Cortex of kidney (tissue), 1 donor: ENCODE data around the gene SRA1.
A peak's percentile ranks its signal among the peaks of the same experiment; 100 is the strongest.

Experiments
- DNase-seq: peaks from one replicate; lab custom pipeline; 2025; lab: John Stamatoyannopoulos, UW

SRA1 gene

GRCh38 chr5:140570488-140570887 lies 13.2 kb upstream of the SRA1 start:
- no peak for DNase-seq

DNA sequence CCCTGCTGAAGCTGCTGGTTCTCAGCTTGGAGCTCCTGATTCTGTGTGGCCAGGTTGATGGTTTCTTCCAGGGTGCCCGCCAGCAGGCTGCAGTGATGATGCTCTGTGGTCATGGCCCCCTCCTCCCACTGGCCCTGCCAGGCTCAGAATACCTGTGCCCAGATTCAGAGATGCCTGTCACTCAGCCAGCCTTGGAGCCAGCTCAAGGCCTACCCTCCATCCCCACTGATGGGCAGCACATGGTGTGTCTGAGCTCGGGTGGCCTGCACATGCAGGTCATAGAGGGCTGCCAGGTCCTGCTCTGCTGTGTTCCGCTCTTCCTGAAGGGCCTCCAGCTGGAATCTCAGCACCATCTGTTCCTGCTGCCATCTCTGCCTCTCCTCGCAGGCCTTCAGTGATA lies 12.8 kb upstream of the SRA1 start:
- no peak for DNase-seq

DNA sequence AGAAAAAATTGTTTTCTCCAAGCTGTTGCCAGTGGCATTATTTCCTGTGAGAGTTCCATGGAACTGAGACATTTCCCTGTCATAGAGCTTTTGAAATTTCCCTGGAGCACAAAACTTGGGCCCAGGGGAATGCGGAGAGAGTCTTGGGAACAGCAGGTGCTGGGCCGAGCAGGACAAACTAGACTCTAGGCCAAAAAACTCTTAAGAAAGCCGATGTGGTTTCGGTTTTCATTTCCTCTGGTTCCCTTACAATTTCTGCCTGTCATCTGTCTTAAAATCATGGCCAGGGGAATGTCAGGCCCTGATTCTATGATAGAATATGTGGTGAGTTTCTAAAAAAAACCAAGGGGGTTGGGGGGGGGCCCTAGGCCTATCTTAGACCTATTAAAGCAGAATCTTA lies 11.9 kb upstream of the SRA1 start:
- DNase-seq = no peak

GRCh38 chr5:140568443-140569063 lies 11.3 kb upstream of the SRA1 start:
- DNase-seq = no peak

DNA sequence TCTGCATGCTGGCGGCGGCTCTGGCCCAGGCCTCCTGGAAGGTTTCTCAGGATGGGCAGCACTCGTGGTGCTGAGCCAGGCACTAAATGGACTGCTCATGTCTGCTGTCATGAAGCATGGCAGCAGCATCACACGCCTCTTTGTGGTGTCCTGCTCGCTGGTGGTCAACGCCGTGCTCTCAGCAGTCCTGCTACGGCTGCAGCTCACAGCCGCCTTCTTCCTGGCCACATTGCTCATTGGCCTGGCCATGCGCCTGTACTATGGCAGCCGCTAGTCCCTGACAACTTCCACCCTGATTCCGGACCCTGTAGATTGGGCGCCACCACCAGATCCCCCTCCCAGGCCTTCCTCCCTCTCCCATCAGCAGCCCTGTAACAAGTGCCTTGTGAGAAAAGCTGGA lies 10.6 kb upstream of the SRA1 start:
- DNase-seq = no peak

- DNase-seq = no peak
These were observed 10.0 kb upstream of the SRA1 start for GRCh38 chr5:140567136-140567818.

DNA sequence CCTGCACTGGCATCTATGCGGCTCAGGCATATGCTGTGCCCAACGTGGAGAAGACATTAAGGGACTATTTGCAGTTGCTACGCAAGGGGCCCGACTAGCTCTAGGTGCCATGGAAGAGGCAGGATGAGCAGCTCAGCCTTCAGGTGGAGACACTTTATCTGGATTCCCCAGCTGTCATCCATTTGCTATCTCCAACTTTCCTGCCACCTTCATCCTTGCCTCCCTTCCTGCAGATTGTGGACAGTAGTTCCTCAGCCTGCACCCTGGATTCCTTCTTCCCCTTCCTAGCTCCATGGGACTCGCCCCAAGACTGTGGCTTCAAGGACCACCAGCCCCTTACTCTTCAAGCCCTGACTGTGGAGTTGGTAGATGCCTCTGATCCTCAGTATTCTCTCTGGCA lies 9.4 kb upstream of the SRA1 start:
- DNase-seq = no peak

- no peak for DNase-seq
These were observed 8.5 kb upstream of the SRA1 start for GRCh38 chr5:140565780-140566095.

GRCh38 chr5:140565024-140565779 lies 7.9 kb upstream of the SRA1 start:
- no peak for DNase-seq

GRCh38 chr5:140564196-140565023 lies 7.1 kb upstream of the SRA1 start, which contains the start of the genes APBB3 and SLC35A4:
Gene APBB3, minus strand, starts transcription at chr5:140564598. Its CDS starts 353 bp downstream, at chr5:140564245.
Gene SLC35A4, plus strand, starts transcription at chr5:140564828. Its CDS starts 2,342 bp downstream, at chr5:140567170.
- DNase-seq = peak; percentile 95

DNA sequence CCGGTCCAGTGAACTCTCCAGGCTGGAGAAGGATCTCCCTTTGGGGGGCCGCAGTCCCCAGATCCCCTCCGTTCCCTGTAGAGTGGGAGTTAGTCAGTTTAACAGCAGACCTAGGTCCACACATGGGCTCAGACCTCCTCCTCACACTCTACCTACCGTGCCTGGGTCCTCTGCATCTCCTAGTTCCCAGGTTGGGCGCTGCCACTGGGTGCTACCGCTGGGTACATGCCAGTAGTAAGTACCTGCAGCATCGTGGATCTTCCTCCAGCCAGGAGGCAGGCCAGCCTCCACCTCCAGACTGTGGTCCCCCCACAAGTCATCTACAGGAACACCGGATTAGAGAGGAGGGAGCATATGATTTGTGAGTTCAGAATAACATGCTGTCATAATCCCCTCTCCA lies 6.3 kb upstream of the SRA1 start:
- no peak for DNase-seq

- DNase-seq = no peak
These were observed 4.7 kb upstream of the SRA1 start for GRCh38 chr5:140561753-140562523.

DNA sequence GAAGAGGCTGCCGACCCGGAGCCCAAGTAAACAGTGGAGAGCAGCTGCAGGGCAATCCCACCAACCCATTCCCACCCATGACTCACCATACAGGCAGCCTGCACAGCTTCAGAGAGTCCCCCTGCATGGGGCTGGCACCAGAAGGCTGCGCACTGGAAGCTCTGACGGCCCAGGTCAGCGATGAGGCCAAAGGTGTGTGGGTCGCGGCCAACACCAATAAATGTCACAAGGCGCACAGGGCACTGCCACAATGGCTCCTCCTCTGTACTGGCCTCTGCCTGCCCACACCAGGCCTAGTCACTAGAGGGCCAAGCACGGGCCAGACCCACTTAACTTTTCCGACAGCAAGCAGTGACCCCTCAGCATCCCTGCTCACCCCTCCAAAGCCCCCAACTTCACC lies 3.0 kb upstream of the SRA1 start:
- no peak for DNase-seq

DNA sequence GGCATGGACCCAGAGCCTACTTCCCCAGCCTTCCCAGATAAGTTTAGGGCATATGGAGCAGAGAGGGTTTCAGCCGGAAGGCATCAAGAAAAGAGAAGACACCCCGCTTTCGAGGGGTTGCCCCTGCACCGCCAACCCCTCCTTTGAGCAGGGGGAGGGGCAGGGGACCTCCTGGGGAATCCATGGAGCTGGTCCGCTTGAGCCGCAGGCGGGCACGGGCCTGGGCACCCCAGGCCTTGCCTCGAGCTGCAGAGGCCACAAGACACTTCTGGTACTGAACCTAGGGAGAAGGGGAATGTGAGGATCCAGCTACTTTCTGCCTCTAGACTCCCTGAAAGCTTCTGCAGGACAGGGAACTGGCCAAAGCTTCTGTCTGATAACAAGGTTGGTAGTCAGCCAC lies 1.3 kb upstream of the SRA1 start:
- DNase-seq = no peak

DNA sequence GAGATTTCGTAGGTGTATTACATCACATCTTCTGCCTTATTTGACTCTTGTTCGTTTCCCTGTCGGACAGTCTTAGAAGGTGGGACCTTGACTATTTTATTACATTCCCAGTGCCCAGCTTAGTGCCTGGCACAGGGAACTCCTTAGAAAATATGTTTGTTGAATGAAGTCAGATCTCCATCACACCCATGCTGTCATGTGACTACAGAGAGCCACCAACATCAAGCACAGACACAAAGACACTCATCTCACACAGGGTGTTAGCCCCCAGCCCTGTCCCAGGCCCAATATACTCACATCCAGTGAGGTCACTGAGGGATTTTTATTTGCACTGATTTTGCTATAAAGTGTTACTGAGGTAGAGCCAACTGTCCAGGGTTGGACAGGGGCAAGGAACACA lies 692 bp upstream of the SRA1 start:
- DNase-seq = no peak

GRCh38 chr5:140556438-140556837 lies 835 bp downstream of the SRA1 start:
- DNase-seq = no peak

GRCh38 chr5:140555747-140556312 lies 1.4 kb downstream of the SRA1 start:
- no peak for DNase-seq

- no peak for DNase-seq
These were observed 2.8 kb downstream of the SRA1 start for GRCh38 chr5:140554454-140554853.

- no peak for DNase-seq
These were observed 3.6 kb downstream of the SRA1 start for GRCh38 chr5:140553657-140554056.

- no peak for DNase-seq
These were observed 5.4 kb downstream of the SRA1 start for GRCh38 chr5:140551872-140552271.
